Choroid plexus epithelial cell (primary cell): Measurements from ENCODE around the gene GTF3C1.

Source experiments
- DNase-seq: peaks from one replicate; pipeline ENCODE4 v3.0.0-alpha.2; 2010; ENCODE audit warnings: low read depth
- H3K4me3 ChIP-seq: 2 replicates; pipeline ENCODE4 v1.5.1; 2011; ENCODE audit warnings: low read depth, mild to moderate bottlenecking, control low read depth, low read length, moderate library complexity
- TF ChIP-seq, protein P1 (sequence below): conservative IDR thresholded peaks from 2 replicates; pipeline ENCODE4 v1.5.1; 2011; ENCODE audit warnings: low read depth, mild to moderate bottlenecking, control low read depth, inconsistent platforms, low read length, moderate library complexity

GTF3C1 gene

DNA sequence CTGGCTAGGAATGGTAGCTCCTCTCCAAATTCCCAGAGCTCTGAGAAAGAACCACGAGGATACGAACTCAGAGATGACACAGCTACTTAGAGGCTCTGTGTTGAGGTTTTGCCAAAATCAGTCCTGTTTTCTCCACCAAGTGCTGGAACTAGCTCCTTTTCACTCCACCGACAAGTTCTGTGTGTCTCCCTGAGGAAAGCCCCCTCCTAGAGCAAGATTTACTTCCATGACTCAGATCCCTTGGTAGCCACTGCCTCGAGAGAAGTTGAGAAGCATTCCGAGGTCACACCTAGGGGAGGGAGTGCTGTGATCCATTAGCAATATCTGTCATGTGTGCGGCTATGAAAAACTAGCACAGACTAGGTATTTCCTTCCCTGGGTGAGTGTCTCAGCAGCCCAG is 117.2 kb downstream of the GTF3C1 start:
- no peak overlapping the region for H3K4me3 ChIP-seq
- peak; percentile 91 for DNase-seq
- TF ChIP-seq, protein P1, sequence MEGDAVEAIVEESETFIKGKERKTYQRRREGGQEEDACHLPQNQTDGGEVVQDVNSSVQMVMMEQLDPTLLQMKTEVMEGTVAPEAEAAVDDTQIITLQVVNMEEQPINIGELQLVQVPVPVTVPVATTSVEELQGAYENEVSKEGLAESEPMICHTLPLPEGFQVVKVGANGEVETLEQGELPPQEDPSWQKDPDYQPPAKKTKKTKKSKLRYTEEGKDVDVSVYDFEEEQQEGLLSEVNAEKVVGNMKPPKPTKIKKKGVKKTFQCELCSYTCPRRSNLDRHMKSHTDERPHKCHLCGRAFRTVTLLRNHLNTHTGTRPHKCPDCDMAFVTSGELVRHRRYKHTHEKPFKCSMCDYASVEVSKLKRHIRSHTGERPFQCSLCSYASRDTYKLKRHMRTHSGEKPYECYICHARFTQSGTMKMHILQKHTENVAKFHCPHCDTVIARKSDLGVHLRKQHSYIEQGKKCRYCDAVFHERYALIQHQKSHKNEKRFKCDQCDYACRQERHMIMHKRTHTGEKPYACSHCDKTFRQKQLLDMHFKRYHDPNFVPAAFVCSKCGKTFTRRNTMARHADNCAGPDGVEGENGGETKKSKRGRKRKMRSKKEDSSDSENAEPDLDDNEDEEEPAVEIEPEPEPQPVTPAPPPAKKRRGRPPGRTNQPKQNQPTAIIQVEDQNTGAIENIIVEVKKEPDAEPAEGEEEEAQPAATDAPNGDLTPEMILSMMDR: no peak

GRCh38 chr16:27431773-27432532 is 117.8 kb downstream of the GTF3C1 start:
- TF ChIP-seq, protein P1: no peak
- peak; percentile 41 for DNase-seq
- no peak overlapping the region for H3K4me3 ChIP-seq

GRCh38 chr16:27430923-27431484 is 118.7 kb downstream of the GTF3C1 start:
- DNase-seq: peak; percentile 69
- no peak overlapping the region for H3K4me3 ChIP-seq
- TF ChIP-seq, protein P1: no peak

DNA sequence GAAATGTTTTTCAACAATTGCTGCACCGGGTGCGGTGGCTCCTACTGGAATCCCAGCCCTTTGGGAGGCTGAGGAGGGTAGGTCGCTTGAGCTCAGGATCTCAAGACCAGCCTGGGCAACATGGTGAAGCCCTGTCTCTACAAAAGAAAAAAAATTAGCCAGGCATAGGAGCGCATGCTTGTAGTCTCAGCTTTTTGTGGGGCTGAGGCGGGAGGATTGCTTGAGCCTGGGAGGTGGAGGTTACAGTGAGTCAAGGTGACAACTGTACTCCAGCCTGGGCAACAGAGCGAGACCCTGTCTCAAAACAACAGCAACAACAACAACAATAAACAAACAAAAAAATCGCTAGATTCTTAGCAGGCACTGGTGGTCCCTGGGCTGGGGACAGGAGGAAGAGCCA is 119.2 kb downstream of the GTF3C1 start:
- TF ChIP-seq, protein P1: no peak
- no peak for DNase-seq

GRCh38 chr16:27429981-27430441 is 119.7 kb downstream of the GTF3C1 start:
- H3K4me3 ChIP-seq: no peak overlapping the region
- DNase-seq: no peak
- TF ChIP-seq, protein P1: no peak

More for the DNA sequence above, 119.2 kb downstream of the GTF3C1 start:
- H3K4me3 ChIP-seq: no peak overlapping the region

DNA sequence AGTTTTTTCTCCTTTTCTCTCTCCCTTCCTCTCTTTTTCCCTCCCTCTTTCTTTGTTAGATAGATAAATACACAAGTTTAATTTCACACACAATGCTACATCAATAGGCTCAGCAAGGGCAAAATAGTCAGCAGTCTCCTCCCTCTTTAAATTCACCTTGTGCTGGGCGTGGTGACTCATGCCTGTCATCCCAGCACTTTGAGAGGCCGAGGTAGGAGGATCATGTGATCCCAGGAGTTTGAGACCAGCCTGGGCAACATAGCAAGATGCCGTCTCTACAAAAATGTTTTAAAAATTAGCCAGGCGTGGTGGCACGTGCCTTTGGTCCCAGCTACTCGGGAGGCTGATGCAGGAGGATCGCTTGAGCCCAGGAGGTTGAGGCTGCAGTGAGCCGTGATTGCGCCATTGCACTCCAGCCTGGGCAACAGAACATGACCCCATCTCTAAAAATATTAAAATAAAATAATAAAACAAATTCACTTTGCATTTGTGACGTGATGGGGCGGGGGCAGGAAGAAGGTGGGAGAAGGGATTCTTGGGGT is 120.3 kb downstream of the GTF3C1 start:
- no peak for DNase-seq
- no peak overlapping the region for H3K4me3 ChIP-seq
- TF ChIP-seq, protein P1: no peak
